NCI-H82 (cell line): ENCODE data around the gene FBRS.
"Not testable (repeated sequence)": the region's sequence is repeated elsewhere in the genome, so short reads cannot be mapped to it uniquely, and the experiment has no call there.

Experiments
- DNase-seq: peaks from one replicate; lab custom pipeline; 2025; lab: John Stamatoyannopoulos, UW

Gene FBRS

GRCh38 chr16:30664616-30665109 lies 6.4 kb downstream of the FBRS start:
- no peak for DNase-seq

GRCh38 chr16:30665155-30665829 lies 7.1 kb downstream of the FBRS start:
- DNase-seq: no peak

GRCh38 chr16:30665830-30666190 lies 7.6 kb downstream of the FBRS start:
- no peak for DNase-seq

- no peak for DNase-seq
Observed at GRCh38 chr16:30666681-30667080, 8.4 kb downstream of the FBRS start.

- no peak for DNase-seq
Observed at GRCh38 chr16:30667361-30667905, 9.2 kb downstream of the FBRS start.

- DNase-seq: no peak
Observed at GRCh38 chr16:30668393-30668792, 10.2 kb downstream of the FBRS start.

GRCh38 chr16:30669026-30669902 lies 11.0 kb downstream of the FBRS start:
- no peak for DNase-seq

GRCh38 chr16:30669903-30670824 lies 11.9 kb downstream of the FBRS start:
- no peak for DNase-seq

GRCh38 chr16:30675143-30675542 lies 16.9 kb downstream of the FBRS start:
- DNase-seq: no peak

GRCh38 chr16:30677931-30678585 lies 19.8 kb downstream of the FBRS start:
- DNase-seq: no peak

- no peak for DNase-seq
Observed at GRCh38 chr16:30678586-30678970, 20.3 kb downstream of the FBRS start.

GRCh38 chr16:30680326-30680725 lies 22.1 kb downstream of the FBRS start:
- DNase-seq: no peak

GRCh38 chr16:30688701-30689100 lies 30.5 kb downstream of the FBRS start:
- peak; percentile 71 for DNase-seq

- peak; percentile 55 for DNase-seq
Observed at GRCh38 chr16:30691907-30692306, 33.7 kb downstream of the FBRS start.

GRCh38 chr16:30692396-30693064 lies 34.3 kb downstream of the FBRS start:
- DNase-seq: no peak

GRCh38 chr16:30694926-30695693 lies 36.9 kb downstream of the FBRS start:
- DNase-seq: no peak

GRCh38 chr16:30696646-30697045 lies 38.4 kb downstream of the FBRS start:
- not testable (repeated sequence) for DNase-seq

- DNase-seq: peak; percentile 98
Observed at GRCh38 chr16:30697264-30698138, 39.3 kb downstream of the FBRS start.
